ENCODE data around the gene PLD5. TPM values are rescaled to one million over a fixed set of nuclear protein-coding genes. Genes with fewer than 3 reads are reported as not detected.
"Not testable (repeated sequence)": the region's sequence is repeated elsewhere in the genome, so short reads cannot be mapped to it uniquely, and the experiment has no call there.

Gene PLD5
- polyA plus RNA-seq, 3 donors: not detected

DNA sequence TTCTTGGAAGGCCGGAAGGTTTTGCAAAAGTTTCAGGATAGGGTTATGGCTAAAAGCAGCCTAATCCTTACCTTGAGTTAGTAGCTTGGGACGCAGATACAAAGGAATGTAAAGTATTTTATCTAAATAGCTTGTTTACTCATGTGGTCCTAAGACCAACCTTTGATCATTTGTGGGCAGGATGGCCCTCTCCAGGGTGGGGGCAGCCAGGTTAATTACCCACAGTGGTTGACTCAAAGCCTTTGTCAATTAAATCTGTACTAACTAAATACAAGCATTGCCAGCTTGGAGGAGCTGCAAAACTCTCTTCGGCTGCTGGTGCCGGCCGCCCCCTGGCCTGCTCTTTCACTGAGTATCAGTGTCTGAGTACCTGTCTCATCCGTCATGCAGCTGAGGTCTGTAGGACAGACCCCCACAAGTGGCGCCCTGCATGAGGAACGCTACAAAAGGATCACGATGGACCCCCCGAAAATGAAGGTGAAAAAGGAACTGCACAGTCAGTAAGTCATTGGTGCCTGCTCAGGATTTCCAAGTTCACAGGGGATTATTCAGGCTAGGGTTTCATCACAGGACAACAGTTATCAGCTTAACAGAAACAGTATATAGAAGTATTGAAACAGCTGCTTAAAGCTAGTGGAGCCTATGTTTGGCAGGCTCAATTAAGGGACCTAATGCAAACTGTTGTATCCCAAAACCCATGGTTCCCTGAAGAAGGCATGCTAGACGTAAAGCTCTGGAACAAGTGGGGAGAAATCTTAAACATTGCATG lies 313.1 kb downstream of the PLD5 start:
- Histone ChIP-seq H3K27ac (ENCODE audit: low read depth in 1 of 2, low read length in 2 of 2) (no peak overlapping the region), H3K9me3 (replicated peaks in 1 of 2; ENCODE audit: control insufficient read depth in 1 of 2, insufficient read depth in 1 of 2, low read length in 2 of 2) (peaks cover 11 to 15% of the 10 kb centered on the region in 2 donors), H2AFZ (ENCODE audit: insufficient read depth, low read depth, low read length, poor library complexity, severe bottlenecking) (no peak overlapping the region), H3K9ac (ENCODE audit: insufficient read depth, low read length, poor library complexity, severe bottlenecking) (no peak overlapping the region), H3K4me2 (replicated peaks; ENCODE audit: extremely low read depth, low read length, poor library complexity, severe bottlenecking) (no peak overlapping the region), H3K36me3 (replicated peaks in 1 of 2; ENCODE audit: control insufficient read depth in 1 of 2, insufficient read depth in 2 of 2, low read length in 2 of 2) (no peaks in the 10 kb centered on the region), H4K20me1 (ENCODE audit: insufficient read depth, low read length) (no peaks in the 10 kb centered on the region), H3K4me1 (ENCODE audit: control insufficient read depth in 1 of 2, insufficient read depth in 2 of 2, low read length in 2 of 2) (no peaks in the 10 kb centered on the region), H3K27me3 (ENCODE audit: control insufficient read depth in 2 of 2, insufficient read depth in 2 of 2, low read length in 2 of 2) (no peaks in the 10 kb centered on the region), H3K4me3 (replicated peaks in 1 of 3; ENCODE audit: low read depth in 2 of 3, low read length in 3 of 3) (no peak overlapping the region), H3K79me2 (ENCODE audit: insufficient read depth, low read length) (no peaks in the 10 kb centered on the region)
- Mint-ChIP-seq H3K4me3 (no peak overlapping the region), H3K27ac (no peak overlapping the region), H3K36me3 (no peaks in the 10 kb centered on the region), H3K9me3 (peaks cover 6 to 12% (median 9%) of the 10 kb centered on the region in 7 donors), H3K27me3 (ENCODE audit: low read depth in 3 of 3) (peaks cover 3 to 5% (median 4%) of the 10 kb centered on the region in 3 donors), H3K4me1 (no peaks in the 10 kb centered on the region)
- DNase-seq: no peak
- intact Hi-C loops (cut with micrococcal nuclease): no loop called here
- TF ChIP-seq, protein P1, sequence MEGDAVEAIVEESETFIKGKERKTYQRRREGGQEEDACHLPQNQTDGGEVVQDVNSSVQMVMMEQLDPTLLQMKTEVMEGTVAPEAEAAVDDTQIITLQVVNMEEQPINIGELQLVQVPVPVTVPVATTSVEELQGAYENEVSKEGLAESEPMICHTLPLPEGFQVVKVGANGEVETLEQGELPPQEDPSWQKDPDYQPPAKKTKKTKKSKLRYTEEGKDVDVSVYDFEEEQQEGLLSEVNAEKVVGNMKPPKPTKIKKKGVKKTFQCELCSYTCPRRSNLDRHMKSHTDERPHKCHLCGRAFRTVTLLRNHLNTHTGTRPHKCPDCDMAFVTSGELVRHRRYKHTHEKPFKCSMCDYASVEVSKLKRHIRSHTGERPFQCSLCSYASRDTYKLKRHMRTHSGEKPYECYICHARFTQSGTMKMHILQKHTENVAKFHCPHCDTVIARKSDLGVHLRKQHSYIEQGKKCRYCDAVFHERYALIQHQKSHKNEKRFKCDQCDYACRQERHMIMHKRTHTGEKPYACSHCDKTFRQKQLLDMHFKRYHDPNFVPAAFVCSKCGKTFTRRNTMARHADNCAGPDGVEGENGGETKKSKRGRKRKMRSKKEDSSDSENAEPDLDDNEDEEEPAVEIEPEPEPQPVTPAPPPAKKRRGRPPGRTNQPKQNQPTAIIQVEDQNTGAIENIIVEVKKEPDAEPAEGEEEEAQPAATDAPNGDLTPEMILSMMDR (IDR thresholded peaks at IDR 0.05): no peak
- 96% methylated on average over 6 of the region's 11 CpGs for WGBS (ENCODE audit: insufficient coverage)

DNA sequence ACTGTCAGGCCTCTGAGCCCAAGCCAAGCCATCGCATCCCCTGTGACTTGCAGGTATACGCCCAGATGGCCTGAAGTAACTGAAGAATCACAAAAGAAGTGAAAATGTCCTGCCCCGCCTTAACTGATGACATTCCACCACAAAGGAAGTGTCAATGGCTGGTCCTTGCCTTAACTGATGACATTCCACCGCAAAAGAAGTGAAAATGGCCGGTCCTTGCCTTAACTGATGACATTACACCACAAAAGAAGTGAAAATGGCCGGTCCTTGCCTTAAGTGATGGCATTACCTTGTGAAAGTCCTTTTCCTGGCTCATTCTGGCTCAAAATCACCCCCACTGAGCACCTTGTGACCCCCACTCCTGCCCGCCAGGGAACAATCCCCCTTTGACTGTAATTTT lies 314.2 kb downstream of the PLD5 start:
- H3K4me1 ChIP-seq (ENCODE audit: control insufficient read depth in 1 of 2, insufficient read depth in 2 of 2, low read length in 2 of 2); H2AFZ ChIP-seq (ENCODE audit: insufficient read depth, low read depth, low read length, poor library complexity, severe bottlenecking); H3K9me3 Mint-ChIP-seq; H3K79me2 ChIP-seq (ENCODE audit: insufficient read depth, low read length); H3K36me3 ChIP-seq (replicated peaks in 1 of 2; ENCODE audit: control insufficient read depth in 1 of 2, insufficient read depth in 2 of 2, low read length in 2 of 2); H3K27ac ChIP-seq (ENCODE audit: low read depth in 1 of 2, low read length in 2 of 2); H3K9ac ChIP-seq (ENCODE audit: insufficient read depth, low read length, poor library complexity, severe bottlenecking); H3K9me3 ChIP-seq (replicated peaks in 1 of 2; ENCODE audit: control insufficient read depth in 1 of 2, insufficient read depth in 1 of 2, low read length in 2 of 2); H3K4me3 ChIP-seq (replicated peaks in 1 of 3; ENCODE audit: low read depth in 2 of 3, low read length in 3 of 3); H3K27ac Mint-ChIP-seq; H3K27me3 ChIP-seq (ENCODE audit: control insufficient read depth in 2 of 2, insufficient read depth in 2 of 2, low read length in 2 of 2); H4K20me1 ChIP-seq (ENCODE audit: insufficient read depth, low read length); intact Hi-C loops (cut with micrococcal nuclease); H3K4me3 Mint-ChIP-seq; H3K4me2 ChIP-seq (replicated peaks; ENCODE audit: extremely low read depth, low read length, poor library complexity, severe bottlenecking); DNase-seq; H3K27me3 Mint-ChIP-seq (ENCODE audit: low read depth in 3 of 3); H3K36me3 Mint-ChIP-seq; H3K4me1 Mint-ChIP-seq: not testable (repeated sequence)
- WGBS (ENCODE audit: insufficient coverage): 90% methylated on average over 2 of the region's 7 CpGs
